SK-N-MC (cell line): ENCODE measurements around the gene GPR135.

Experiments used
- EZH2 ChIP-seq: fragments of 200-600 bp; sonication (generic); IDR thresholded peaks from one replicate; pipeline ENCODE4 v1.6.1; 2017; ENCODE audit warnings: antibody characterized with exemption
- FOXP2 ChIP-seq: optimal IDR thresholded peaks from 2 replicates; pipeline ENCODE3; 2011; ENCODE audit warnings: mild to moderate bottlenecking, moderate library complexity; ENCODE audit not compliant: insufficient read depth; ENCODE audit errors: extremely low read length, control extremely low read depth
- POLR2AphosphoS5 ChIP-seq: IDR thresholded peaks from 2 replicates; pipeline ENCODE4 v1.6.1; 2012; ENCODE audit warnings: mild to moderate bottlenecking, low read depth, low read length, borderline replicate concordance

- TF ChIP-seq FOXP2: no peak
- TF ChIP-seq POLR2AphosphoS5: no peak
- TF ChIP-seq EZH2: no peak
Measured at GRCh38 chr14:59490756-59491155, 25.6 kb upstream of the GPR135 start.
